Measurements from ENCODE around the gene ARHGAP4. TPM values are rescaled to one million over a fixed set of nuclear protein-coding genes. Genes with fewer than 3 reads are reported as not detected.

Gene ARHGAP4
- total and polyA plus RNA-seq, 4 donors, result 34.2 to 114 (median 80.4) TPM

DNA sequence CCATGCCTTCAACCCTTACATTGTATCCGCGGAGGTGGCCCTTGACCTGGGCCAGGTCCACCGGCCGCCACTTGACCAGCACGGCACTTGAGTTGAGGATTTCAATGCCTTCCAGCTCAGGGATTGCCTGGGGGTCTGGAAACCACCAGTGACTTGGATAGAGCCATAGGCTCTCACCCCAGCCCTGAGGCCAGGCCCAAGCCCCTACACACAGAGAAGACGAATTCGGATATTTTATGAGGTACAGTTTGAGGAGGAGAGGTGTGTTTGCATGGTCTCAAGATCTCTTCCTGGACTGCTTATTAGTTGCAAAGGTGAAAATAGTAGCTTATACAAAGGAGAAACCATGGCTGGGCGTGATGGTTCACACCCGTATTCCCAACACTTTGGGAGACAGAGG, 60.4 kb downstream of the ARHGAP4 start:
- Histone ChIP-seq H3K4me1 (ENCODE audit: control insufficient read depth in 5 of 5, insufficient read depth in 5 of 5, low read length in 5 of 5) (no peaks in the 10 kb centered on the region), H3K27ac (ENCODE audit: low read depth in 1 of 2, low read length in 1 of 2) (no peak overlapping the region), H3K9me3 (ENCODE audit: control insufficient read depth in 4 of 4, insufficient read depth in 3 of 4, low read length in 3 of 4) (peaks cover 0 to 3% (median 0%) of the 10 kb centered on the region in 4 donors), H3K4me3 (no peak overlapping the region), H3K27me3 (ENCODE audit: control insufficient read depth in 3 of 3, insufficient read depth in 3 of 3, low read length in 2 of 3) (peaks cover 2 to 5% (median 4%) of the 10 kb centered on the region in 3 donors), H3K36me3 (ENCODE audit: control insufficient read depth in 4 of 4, insufficient read depth in 4 of 4, low read length in 4 of 4) (no peaks in the 10 kb centered on the region), H3K9ac (ENCODE audit: insufficient read depth in 1 of 2, low read length in 2 of 2) (no peak overlapping the region)
- WGBS, 2 donors, result 83 to 90% methylated on average over 9 of the region's 9 CpGs
- TF ChIP-seq, protein P1, sequence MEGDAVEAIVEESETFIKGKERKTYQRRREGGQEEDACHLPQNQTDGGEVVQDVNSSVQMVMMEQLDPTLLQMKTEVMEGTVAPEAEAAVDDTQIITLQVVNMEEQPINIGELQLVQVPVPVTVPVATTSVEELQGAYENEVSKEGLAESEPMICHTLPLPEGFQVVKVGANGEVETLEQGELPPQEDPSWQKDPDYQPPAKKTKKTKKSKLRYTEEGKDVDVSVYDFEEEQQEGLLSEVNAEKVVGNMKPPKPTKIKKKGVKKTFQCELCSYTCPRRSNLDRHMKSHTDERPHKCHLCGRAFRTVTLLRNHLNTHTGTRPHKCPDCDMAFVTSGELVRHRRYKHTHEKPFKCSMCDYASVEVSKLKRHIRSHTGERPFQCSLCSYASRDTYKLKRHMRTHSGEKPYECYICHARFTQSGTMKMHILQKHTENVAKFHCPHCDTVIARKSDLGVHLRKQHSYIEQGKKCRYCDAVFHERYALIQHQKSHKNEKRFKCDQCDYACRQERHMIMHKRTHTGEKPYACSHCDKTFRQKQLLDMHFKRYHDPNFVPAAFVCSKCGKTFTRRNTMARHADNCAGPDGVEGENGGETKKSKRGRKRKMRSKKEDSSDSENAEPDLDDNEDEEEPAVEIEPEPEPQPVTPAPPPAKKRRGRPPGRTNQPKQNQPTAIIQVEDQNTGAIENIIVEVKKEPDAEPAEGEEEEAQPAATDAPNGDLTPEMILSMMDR (IDR thresholded peaks at IDR 0.05; ENCODE audit: control extremely low read depth, extremely low read depth), result no peak
- no peak for ATAC-seq (ENCODE audit: insufficient read depth, low FRiP score)
- no peak for DNase-seq

- H3K4me3 ChIP-seq, result no peak overlapping the region
- no peak overlapping the region for H3K27ac ChIP-seq (ENCODE audit: low read depth in 1 of 2, low read length in 1 of 2)
- DNase-seq (no peak), ATAC-seq (ENCODE audit: insufficient read depth, low FRiP score) (no peak)
- peaks cover 0 to 3% (median 0%) of the 10 kb centered on the region in 4 donors for H3K9me3 ChIP-seq (ENCODE audit: control insufficient read depth in 4 of 4, insufficient read depth in 3 of 4, low read length in 3 of 4)
- peaks cover 2 to 5% (median 4%) of the 10 kb centered on the region in 3 donors for H3K27me3 ChIP-seq (ENCODE audit: control insufficient read depth in 3 of 3, insufficient read depth in 3 of 3, low read length in 2 of 3)
- H3K9ac ChIP-seq (ENCODE audit: insufficient read depth in 1 of 2, low read length in 2 of 2), result no peak overlapping the region
- 94% methylated on average over 11 of the region's 11 CpGs; no CpG with 5 or more reads in 1 of the 2 donors for WGBS, 2 donors
- TF ChIP-seq, protein P1 (IDR thresholded peaks at IDR 0.05; ENCODE audit: control extremely low read depth, extremely low read depth), result no peak
- no peaks in the 10 kb centered on the region for H3K4me1 ChIP-seq (ENCODE audit: control insufficient read depth in 5 of 5, insufficient read depth in 5 of 5, low read length in 5 of 5)
- no peaks in the 10 kb centered on the region for H3K36me3 ChIP-seq (ENCODE audit: control insufficient read depth in 4 of 4, insufficient read depth in 4 of 4, low read length in 4 of 4)
These were observed 60.8 kb downstream of the ARHGAP4 start for GRCh38 chrX:153865321-153865580.

GRCh38 chrX:153864561-153865320, 61.3 kb downstream of the ARHGAP4 start:
- TF ChIP-seq, protein P1 (IDR thresholded peaks at IDR 0.05; ENCODE audit: control extremely low read depth, extremely low read depth), result no peak
- Histone ChIP-seq H3K4me1 (ENCODE audit: control insufficient read depth in 5 of 5, insufficient read depth in 5 of 5, low read length in 5 of 5) (no peaks in the 10 kb centered on the region), H3K27ac (ENCODE audit: low read depth in 1 of 2, low read length in 1 of 2) (no peak overlapping the region), H3K4me3 (no peak overlapping the region), H3K9me3 (ENCODE audit: control insufficient read depth in 4 of 4, insufficient read depth in 3 of 4, low read length in 3 of 4) (peaks cover 0 to 3% (median 0%) of the 10 kb centered on the region in 4 donors), H3K9ac (ENCODE audit: insufficient read depth in 1 of 2, low read length in 2 of 2) (no peak overlapping the region), H3K36me3 (ENCODE audit: control insufficient read depth in 4 of 4, insufficient read depth in 4 of 4, low read length in 4 of 4) (no peaks in the 10 kb centered on the region), H3K27me3 (ENCODE audit: control insufficient read depth in 3 of 3, insufficient read depth in 3 of 3, low read length in 2 of 3) (peaks cover 2 to 6% (median 4%) of the 10 kb centered on the region in 3 donors)
- DNase-seq (no peak), ATAC-seq (ENCODE audit: insufficient read depth, low FRiP score) (no peak)
- 85 to 89% methylated on average over 21 to 30 of the region's 30 CpGs for WGBS, 2 donors

Data from lung (tissue), 12 donors.